DOHH2 (cell line): Measurements from ENCODE around the gene UMAD1.

Experiments
- H3F3A ChIP-seq: fragments of 200-600 bp; sonication (generic), shearing (Covaris generic); 2 replicates; pipeline ENCODE4 v1.6.0; 2016; ENCODE audit warnings: antibody characterized with exemption, mild to moderate bottlenecking; ENCODE audit not compliant: control insufficient read depth, insufficient read depth
- H3K27ac ChIP-seq: fragments of 200-600 bp; sonication (generic); 2 replicates; pipeline ENCODE4 v1.5.1; 2014; ENCODE audit warnings: low read depth, mild to moderate bottlenecking, low read length, moderate library complexity
- H3K27me3 ChIP-seq: fragments of 200-600 bp; sonication (generic); 2 replicates; pipeline ENCODE4 v1.6.1; 2014; ENCODE audit warnings: mild to moderate bottlenecking, low read length, mixed read lengths; ENCODE audit not compliant: control insufficient read depth
- H3K36me3 ChIP-seq: fragments of 200-600 bp; sonication (generic); 2 replicates; pipeline ENCODE4 v1.6.1; 2014; ENCODE audit warnings: mild to moderate bottlenecking, low read length, moderate library complexity, mixed read lengths; ENCODE audit not compliant: control insufficient read depth
- H3K4me1 ChIP-seq: fragments of 200-600 bp; sonication (generic); 2 replicates; pipeline ENCODE4 v1.6.1; 2014; ENCODE audit warnings: mild to moderate bottlenecking, low read length, mixed read lengths; ENCODE audit not compliant: control insufficient read depth
- H3K4me2 ChIP-seq: fragments of 200-600 bp; sonication (generic); 2 replicates; pipeline ENCODE4 v1.6.0; 2014; ENCODE audit warnings: mild to moderate bottlenecking, low read length, moderate library complexity
- H3K4me3 ChIP-seq: fragments of 200-600 bp; sonication (generic); 2 replicates; pipeline ENCODE4 v1.5.1; 2014; ENCODE audit warnings: mild to moderate bottlenecking, low read length, mixed read lengths
- H3K79me2 ChIP-seq: fragments of 200-600 bp; sonication (generic); 2 replicates; pipeline ENCODE4 v1.6.1; 2014; ENCODE audit warnings: mild to moderate bottlenecking, low read length, mixed read lengths; ENCODE audit not compliant: control insufficient read depth
- H3K9me2 ChIP-seq: fragments of 200-600 bp; sonication (generic); replicated peaks from 2 replicates; pipeline ENCODE4 v1.6.1; 2014; ENCODE audit warnings: mild to moderate bottlenecking, low read length, mixed read lengths; ENCODE audit not compliant: control insufficient read depth
- H3K9me3 ChIP-seq: fragments of 200-600 bp; sonication (generic); 2 replicates; pipeline ENCODE4 v1.6.1; 2014; ENCODE audit warnings: antibody characterized with exemption, low read length, mixed read lengths; ENCODE audit not compliant: control insufficient read depth, insufficient read depth
- H4K20me1 ChIP-seq: fragments of 200-600 bp; sonication (generic); 2 replicates; pipeline ENCODE4 v1.6.0; 2014; ENCODE audit warnings: low read depth, mild to moderate bottlenecking, antibody characterized with exemption, low read length, moderate library complexity; ENCODE audit not compliant: control insufficient read depth, insufficient read depth
- EZH2phosphoT487 ChIP-seq: fragments of 200-600 bp; sonication (generic); IDR thresholded peaks from 2 replicates; pipeline ENCODE4 v1.6.1; 2017; ENCODE audit warnings: borderline replicate concordance, mild to moderate bottlenecking, antibody characterized with exemption, low read length, moderate library complexity, mixed read lengths
- TF ChIP-seq, protein P1 (sequence below): fragments of 200-600 bp; sonication (generic); IDR thresholded peaks from one replicate; pipeline ENCODE4 v1.5.1; 2014; ENCODE audit warnings: antibody characterized with exemption, mild to moderate bottlenecking, low read depth, low read length; ENCODE audit not compliant: poor library complexity, severe bottlenecking

Gene UMAD1

GRCh38 chr7:7662527-7662926 lies 22.0 kb downstream of the UMAD1 start:
- Histone ChIP-seq H3K9me3 (no peaks in the 10 kb centered on the region), H3K79me2 (peaks cover 14% of the 10 kb centered on the region), H3K27me3 (no peaks in the 10 kb centered on the region), H3K4me1 (no peaks in the 10 kb centered on the region), H4K20me1 (no peaks in the 10 kb centered on the region), H3K9me2 (no peaks in the 10 kb centered on the region), H3F3A (no peaks in the 10 kb centered on the region), H3K27ac (no peak overlapping the region), H3K36me3 (no peaks in the 10 kb centered on the region), H3K4me3 (no peak overlapping the region), H3K4me2 (no peak overlapping the region)
- no peak for TF ChIP-seq EZH2phosphoT487
- TF ChIP-seq, protein P1, sequence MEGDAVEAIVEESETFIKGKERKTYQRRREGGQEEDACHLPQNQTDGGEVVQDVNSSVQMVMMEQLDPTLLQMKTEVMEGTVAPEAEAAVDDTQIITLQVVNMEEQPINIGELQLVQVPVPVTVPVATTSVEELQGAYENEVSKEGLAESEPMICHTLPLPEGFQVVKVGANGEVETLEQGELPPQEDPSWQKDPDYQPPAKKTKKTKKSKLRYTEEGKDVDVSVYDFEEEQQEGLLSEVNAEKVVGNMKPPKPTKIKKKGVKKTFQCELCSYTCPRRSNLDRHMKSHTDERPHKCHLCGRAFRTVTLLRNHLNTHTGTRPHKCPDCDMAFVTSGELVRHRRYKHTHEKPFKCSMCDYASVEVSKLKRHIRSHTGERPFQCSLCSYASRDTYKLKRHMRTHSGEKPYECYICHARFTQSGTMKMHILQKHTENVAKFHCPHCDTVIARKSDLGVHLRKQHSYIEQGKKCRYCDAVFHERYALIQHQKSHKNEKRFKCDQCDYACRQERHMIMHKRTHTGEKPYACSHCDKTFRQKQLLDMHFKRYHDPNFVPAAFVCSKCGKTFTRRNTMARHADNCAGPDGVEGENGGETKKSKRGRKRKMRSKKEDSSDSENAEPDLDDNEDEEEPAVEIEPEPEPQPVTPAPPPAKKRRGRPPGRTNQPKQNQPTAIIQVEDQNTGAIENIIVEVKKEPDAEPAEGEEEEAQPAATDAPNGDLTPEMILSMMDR, result peak; percentile 39

- no peaks in the 10 kb centered on the region for H4K20me1 ChIP-seq
- H3K9me3 ChIP-seq, result no peaks in the 10 kb centered on the region
- TF ChIP-seq EZH2phosphoT487, result no peak
- TF ChIP-seq, protein P1, result no peak
- peaks cover 16% of the 10 kb centered on the region for H3K79me2 ChIP-seq
- H3F3A ChIP-seq, result no peaks in the 10 kb centered on the region
- H3K4me3 ChIP-seq, result no peak overlapping the region
- H3K9me2 ChIP-seq, result no peaks in the 10 kb centered on the region
- H3K4me1 ChIP-seq, result no peaks in the 10 kb centered on the region
- H3K36me3 ChIP-seq, result no peaks in the 10 kb centered on the region
- no peak overlapping the region for H3K4me2 ChIP-seq
- no peaks in the 10 kb centered on the region for H3K27me3 ChIP-seq
- no peak overlapping the region for H3K27ac ChIP-seq
These were observed 23.7 kb downstream of the UMAD1 start for GRCh38 chr7:7664291-7664690.

GRCh38 chr7:7665031-7665430 lies 24.5 kb downstream of the UMAD1 start:
- Histone ChIP-seq H4K20me1 (no peaks in the 10 kb centered on the region), H3K4me3 (no peak overlapping the region), H3K79me2 (peaks cover 19% of the 10 kb centered on the region), H3K36me3 (no peaks in the 10 kb centered on the region), H3K4me1 (no peaks in the 10 kb centered on the region), H3F3A (no peaks in the 10 kb centered on the region), H3K27ac (no peak overlapping the region), H3K27me3 (no peaks in the 10 kb centered on the region), H3K9me3 (no peaks in the 10 kb centered on the region), H3K4me2 (no peak overlapping the region), H3K9me2 (no peaks in the 10 kb centered on the region)
- no peak for TF ChIP-seq EZH2phosphoT487
- TF ChIP-seq, protein P1, result no peak

- Histone ChIP-seq H3K36me3 (no peaks in the 10 kb centered on the region), H3K4me1 (no peaks in the 10 kb centered on the region), H3K4me2 (no peak overlapping the region), H3K27me3 (no peaks in the 10 kb centered on the region), H3K9me3 (no peaks in the 10 kb centered on the region), H3K4me3 (no peak overlapping the region), H4K20me1 (no peaks in the 10 kb centered on the region), H3F3A (no peaks in the 10 kb centered on the region), H3K9me2 (no peaks in the 10 kb centered on the region), H3K27ac (no peak overlapping the region), H3K79me2 (peaks cover 23% of the 10 kb centered on the region)
- TF ChIP-seq EZH2phosphoT487, result no peak
- TF ChIP-seq, protein P1, result no peak
These were observed 26.6 kb downstream of the UMAD1 start for GRCh38 chr7:7667187-7667586.
